Vagina (tissue), 2 donors: ENCODE data around the gene MEN1. TPM values are rescaled to one million over a fixed set of nuclear protein-coding genes. Genes with fewer than 3 reads are reported as not detected.
"Not testable (repeated sequence)": the region's sequence is repeated elsewhere in the genome, so short reads cannot be mapped to it uniquely, and the experiment has no call there.

ENCODE experiments used
- DNase-seq, 2 donors: peaks; one replicate each; pipeline ENCODE4 v3.0.0-alpha.2; 2017; ENCODE audit errors: extremely low spot score in 2 of 2
- H3K27ac ChIP-seq: fragments of 200-600 bp; sonication (generic); one replicate; pipeline ENCODE4 v1.5.1; 2019
- H3K27me3 ChIP-seq: fragments of 200-600 bp; sonication (generic); one replicate; pipeline ENCODE4 v1.5.1; 2019
- H3K36me3 ChIP-seq, 2 donors: fragments of 200-600 bp; sonication (generic); one replicate each; pipeline ENCODE4 v1.5.1; 2017 to 2019
- H3K4me1 ChIP-seq: fragments of 200-600 bp; sonication (generic); one replicate; pipeline ENCODE4 v1.5.1; 2019
- H3K4me3 ChIP-seq, 2 donors: fragments of 200-600 bp; sonication (generic); 1 replicate in 1 of 2; 2 replicates in 1 of 2; pipeline ENCODE4 v1.5.1; 2016 to 2019
- H3K9me3 ChIP-seq: fragments of 200-600 bp; sonication (generic); one replicate; pipeline ENCODE4 v1.5.1; 2019
- CTCF ChIP-seq, 3 experiments: fragments of 450-650 bp in 2 of 3; fragments of 200-600 bp in 1 of 3; sonication (generic) in 1 of 3; IDR thresholded peaks; one replicate each; pipeline ENCODE4 v1.5.1; 2017 to 2019; ENCODE audit warnings: antibody characterized with exemption in 3 of 3, mild to moderate bottlenecking in 2 of 3, moderate library complexity in 2 of 3
- POLR2A ChIP-seq, 2 donors: fragments of 450-650 bp; IDR thresholded peaks; one replicate each; pipeline ENCODE4 v1.6.1; 2017; ENCODE audit warnings: antibody characterized with exemption in 2 of 2, mild to moderate bottlenecking in 2 of 2, moderate library complexity in 2 of 2
- POLR2AphosphoS5 ChIP-seq, 2 donors: sonication (generic); formaldehyde crosslinking; IDR thresholded peaks; one replicate each; pipeline ENCODE4 v1.9.0; 2017; ENCODE audit warnings: antibody characterized with exemption in 2 of 2, mild to moderate bottlenecking in 2 of 2, low read depth in 1 of 2; ENCODE audit not compliant: insufficient read depth in 1 of 2
- intact Hi-C: fragments of 100-400 bp; cut with DNase I; formaldehyde crosslinking; loops from one replicate; pipeline ENCODE4 v1.15.1; 2023
- total RNA-seq: library from RNA; depleted of rRNA; stranded (reverse); fragments of >200 nt; gene quantifications from one replicate; pipeline ENCODE4 v1.2.3, GENCODE V29; 2016

The MEN1 gene
- total RNA-seq, 1 donor from 2014 or later: 27.0 TPM

- Histone ChIP-seq H3K4me1 (peaks cover 51% of the 10 kb centered on the region), H3K36me3 (peaks cover 0 to 3% of the 10 kb centered on the region in 2 donors), H3K27ac (peak overlapping the region; percentile 21), H3K4me3 (no peak overlapping the region), H3K9me3 (no peaks in the 10 kb centered on the region), H3K27me3 (no peaks in the 10 kb centered on the region)
- intact Hi-C loops: no loop called here
- TF ChIP-seq CTCF (IDR thresholded peaks at IDR 0.05) (no peak), POLR2A (IDR thresholded peaks at IDR 0.05) (no peak)
- no peak for DNase-seq
Observed at GRCh38 chr11:64848826-64849597, 38.7 kb upstream of the MEN1 start.

- no peaks in the 10 kb centered on the region for H3K9me3 ChIP-seq
- no peak for DNase-seq
- no peak for TF ChIP-seq POLR2AphosphoS5 (IDR thresholded peaks at IDR 0.05; ENCODE audit: insufficient read depth in 1 of 2, low read depth in 1 of 2)
- no peak for TF ChIP-seq CTCF (IDR thresholded peaks at IDR 0.05)
- TF ChIP-seq POLR2A (IDR thresholded peaks at IDR 0.05): no peak
- no peak overlapping the region for H3K27ac ChIP-seq
- H3K27me3 ChIP-seq: no peaks in the 10 kb centered on the region
- no peaks in the 10 kb centered on the region for H3K36me3 ChIP-seq
- intact Hi-C loops: no loop called here
- peaks cover 50% of the 10 kb centered on the region for H3K4me1 ChIP-seq
- H3K4me3 ChIP-seq: no peak overlapping the region
Observed at GRCh38 chr11:64848214-64848825, 38.0 kb upstream of the MEN1 start.

GRCh38 chr11:64846998-64847666 lies 36.8 kb upstream of the MEN1 start:
- no peak for DNase-seq
- no peaks in the 10 kb centered on the region for H3K27me3 ChIP-seq
- H3K36me3 ChIP-seq: no peaks in the 10 kb centered on the region
- H3K4me1 ChIP-seq: peaks cover 46% of the 10 kb centered on the region
- TF ChIP-seq POLR2A (IDR thresholded peaks at IDR 0.05) (peak in 1 of 2 donors; percentile 3), CTCF (IDR thresholded peaks at IDR 0.05) (peak; percentile 92 to 99 (median 98)), POLR2AphosphoS5 (IDR thresholded peaks at IDR 0.05; ENCODE audit: insufficient read depth in 1 of 2, low read depth in 1 of 2) (peak in 1 of 2 donors; percentile 23)
- intact Hi-C loops: no loop called here
- H3K9me3 ChIP-seq: no peaks in the 10 kb centered on the region
- H3K4me3 ChIP-seq: no peak overlapping the region
- H3K27ac ChIP-seq: peak overlapping the region; percentile 3

GRCh38 chr11:64845776-64846129 lies 35.4 kb upstream of the MEN1 start:
- not testable (repeated sequence) for H3K27ac ChIP-seq, H3K4me3 ChIP-seq, H3K36me3 ChIP-seq, DNase-seq, H3K9me3 ChIP-seq, H3K27me3 ChIP-seq
- intact Hi-C loops: loop anchor here (2.0 kb wide), 1 partner anchor 43 kb away; no protein-coding TSS in a partner anchor
- H3K4me1 ChIP-seq: peaks cover 43% of the 10 kb centered on the region

- Histone ChIP-seq H3K36me3 (peaks cover 0 to 3% of the 10 kb centered on the region in 2 donors), H3K27ac (peak overlapping the region; percentile 78), H3K4me1 (peaks cover 40% of the 10 kb centered on the region), H3K27me3 (no peaks in the 10 kb centered on the region), H3K4me3 (peak overlapping the region; percentile 50 to 56), H3K9me3 (no peaks in the 10 kb centered on the region)
- no peak for TF ChIP-seq CTCF (IDR thresholded peaks at IDR 0.05)
- no peak for DNase-seq
- intact Hi-C loops: loop anchor here (2.0 kb wide), 1 partner anchor 44 kb away; no protein-coding TSS in a partner anchor
Observed at GRCh38 chr11:64845129-64845775, 34.9 kb upstream of the MEN1 start.
